SK-N-SH (cell line): Measurements from ENCODE around the gene YTHDC2. TPM values are rescaled to one million over a fixed set of nuclear protein-coding genes. Genes with fewer than 3 reads are reported as not detected.

Experiments used
- CHD2 ChIP-seq: fragments of 150-350 bp; IDR thresholded peaks from 2 replicates; pipeline ENCODE4 v1.6.1; 2018; ENCODE audit warnings: low read length; ENCODE audit not compliant: partially characterized antibody
- SMC3 ChIP-seq: IDR thresholded peaks from 2 replicates; pipeline ENCODE4 v1.6.1; 2012; ENCODE audit warnings: low read depth, low read length, improper control_type of control experiment
- TEAD4 ChIP-seq: IDR thresholded peaks from 2 replicates; pipeline ENCODE4 v1.4.0; 2012; ENCODE audit warnings: mild to moderate bottlenecking, borderline replicate concordance; ENCODE audit not compliant: insufficient read depth
- polyA plus RNA-seq, 3 experiments: library from polyadenylated mRNA; depleted of rRNA; stranded (reverse); fragments of >200 nt; gene quantifications; 2 replicates each; pipeline ENCODE4 v1.2.3, GENCODE V29; 2012
- small RNA-seq, 7 experiments: library from RNA; depleted of rRNA; stranded (forward); fragments of <200 nt; gene quantifications; one replicate each; pipeline ENCODE3, GENCODE V24; 2012
- TF ChIP-seq, protein P1 (sequence below): IDR thresholded peaks from 2 replicates; pipeline ENCODE4 v1.4.0; 2012; ENCODE audit warnings: low read depth, borderline replicate concordance

YTHDC2 gene
- polyA plus RNA-seq, 1 of the 3 experiments (the other 2 are of a cell fraction), result 3.5 TPM

DNA sequence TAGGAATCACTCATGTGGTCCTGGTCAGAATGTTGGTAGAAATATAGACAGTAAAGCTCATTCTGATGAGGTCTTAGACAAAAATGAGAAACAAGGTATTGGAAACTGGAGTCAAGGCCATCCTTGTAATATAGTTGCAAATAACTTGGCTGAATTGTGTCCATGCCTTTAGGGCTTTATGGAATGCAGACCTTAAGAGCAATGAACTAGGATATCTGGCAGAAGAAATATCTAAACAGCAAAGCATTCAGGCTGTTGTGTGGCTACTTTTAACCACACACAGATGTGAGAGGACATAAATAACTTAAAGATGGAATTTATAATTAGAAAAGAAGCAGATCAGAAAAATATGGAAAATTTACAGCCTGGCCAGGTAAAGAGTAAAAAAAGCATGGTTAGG, 128.2 kb downstream of the YTHDC2 start (continued):
- TF ChIP-seq TEAD4 (no peak), SMC3 (no peak), CHD2 (no peak)
- TF ChIP-seq, protein P1, sequence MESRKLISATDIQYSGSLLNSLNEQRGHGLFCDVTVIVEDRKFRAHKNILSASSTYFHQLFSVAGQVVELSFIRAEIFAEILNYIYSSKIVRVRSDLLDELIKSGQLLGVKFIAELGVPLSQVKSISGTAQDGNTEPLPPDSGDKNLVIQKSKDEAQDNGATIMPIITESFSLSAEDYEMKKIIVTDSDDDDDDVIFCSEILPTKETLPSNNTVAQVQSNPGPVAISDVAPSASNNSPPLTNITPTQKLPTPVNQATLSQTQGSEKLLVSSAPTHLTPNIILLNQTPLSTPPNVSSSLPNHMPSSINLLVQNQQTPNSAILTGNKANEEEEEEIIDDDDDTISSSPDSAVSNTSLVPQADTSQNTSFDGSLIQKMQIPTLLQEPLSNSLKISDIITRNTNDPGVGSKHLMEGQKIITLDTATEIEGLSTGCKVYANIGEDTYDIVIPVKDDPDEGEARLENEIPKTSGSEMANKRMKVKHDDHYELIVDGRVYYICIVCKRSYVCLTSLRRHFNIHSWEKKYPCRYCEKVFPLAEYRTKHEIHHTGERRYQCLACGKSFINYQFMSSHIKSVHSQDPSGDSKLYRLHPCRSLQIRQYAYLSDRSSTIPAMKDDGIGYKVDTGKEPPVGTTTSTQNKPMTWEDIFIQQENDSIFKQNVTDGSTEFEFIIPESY, result no peak

Small RNA genes lying within 50 kb of the gene (small RNA-seq; reads per million reads assigned to genes)
- 0 to 0.10 (median 0) reads per million in 7 experiments for gene RNU4ATAC13P

Other genes starting within 250 kb of the YTHDC2 start
- 0.05 TPM in 2 replicates for gene TSSK1B, start 78.7 kb upstream of the YTHDC2 start, polyA plus RNA-seq (2012; rRNA removed)
- 2.6 and 3.6 TPM in 2 replicates for gene MCC, start 25.2 kb upstream of the YTHDC2 start, polyA plus RNA-seq (2012; rRNA removed)